ENCODE data around the gene SERPINA10. TPM values are rescaled to one million over a fixed set of nuclear protein-coding genes. Genes with fewer than 3 reads are reported as not detected.

The SERPINA10 gene
- total RNA-seq, result under 1 TPM; 0.18 to 0.31 TPM
- long read RNA-seq, partial matches to known transcripts, result 0 of 1 reads
- long read RNA-seq, other reads (novel, unspliced or antisense), result 1 of 1 reads

DNA sequence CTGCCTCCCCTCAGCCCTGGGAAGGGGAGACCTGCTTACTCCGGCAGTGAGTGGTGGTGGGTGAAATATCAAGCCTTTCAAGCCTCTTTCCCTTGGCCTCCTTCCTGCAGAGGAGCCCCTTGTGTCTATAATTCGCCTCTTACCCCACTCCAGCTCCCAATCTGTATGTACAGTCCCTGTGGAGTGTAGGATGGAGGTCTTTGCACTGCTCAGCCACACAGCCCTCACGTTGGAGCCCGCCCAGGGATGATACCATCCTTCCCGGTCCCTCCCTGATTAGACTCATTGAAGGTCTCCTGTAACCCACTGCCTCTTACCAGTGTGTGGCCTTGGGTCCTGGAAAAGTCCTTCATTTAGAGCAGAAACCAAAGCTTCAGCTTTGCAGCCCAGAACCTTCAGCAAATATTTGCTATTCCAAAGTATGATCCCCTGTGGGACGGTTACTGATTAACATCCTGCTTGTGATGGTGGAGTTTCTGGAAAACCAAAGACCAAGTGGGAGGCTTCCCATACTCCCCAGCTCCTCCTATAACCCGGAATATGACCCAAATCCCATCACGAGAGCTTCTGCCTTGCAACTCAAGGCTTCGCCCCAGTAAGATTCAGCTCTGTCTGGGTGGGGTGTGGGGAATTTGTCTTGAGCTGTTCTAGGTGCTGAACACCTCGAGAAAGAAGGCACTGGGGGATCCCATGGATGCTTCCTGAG is at the start of gene SERPINA10:
SERPINA10 (minus strand) TSS at position 397 of the 706 bp plus-strand sequence. CDS start 2,675 bp downstream, outside the sequence.
- intact Hi-C loops (cut with DNase I, micrococcal nuclease), result no loop called here
- DNase-seq, result no peak
- ATAC-seq, result peak; percentile 71

DNA sequence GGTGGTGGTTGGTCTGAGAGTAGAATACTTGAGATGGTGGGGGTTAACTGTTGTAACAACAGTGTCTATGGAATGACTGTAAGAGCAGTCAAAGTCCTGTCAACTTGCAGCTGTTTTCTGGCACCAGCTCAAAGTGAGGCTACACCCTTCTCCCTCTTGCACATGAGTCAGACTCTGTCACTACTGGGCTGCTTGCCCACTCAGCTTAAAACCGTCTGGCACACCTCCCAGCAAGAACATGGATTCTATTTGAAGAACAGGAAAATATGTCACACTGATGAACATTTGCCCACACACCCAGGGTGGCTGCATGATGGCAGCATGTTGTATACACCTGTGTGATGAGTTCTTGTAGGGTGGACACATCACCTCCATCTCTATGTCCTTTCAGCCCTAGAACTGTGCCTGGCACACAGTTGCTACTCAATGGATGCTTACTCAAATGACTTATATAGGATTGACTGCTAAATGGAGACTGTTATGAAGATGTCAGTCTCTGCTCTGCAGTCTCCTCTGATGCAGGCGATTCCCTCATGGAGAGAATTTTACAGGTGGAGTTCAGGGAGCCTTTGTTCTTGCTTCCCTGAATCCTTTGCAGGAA is 49.4 kb upstream of the SERPINA10 start:
- peak; percentile 94 for ATAC-seq
- intact Hi-C loops (cut with DNase I, micrococcal nuclease), result no loop called here

GRCh38 chr14:94341656-94342333 is 48.7 kb upstream of the SERPINA10 start:
- intact Hi-C loops (cut with DNase I, micrococcal nuclease), result no loop called here
- DNase-seq (no peak), ATAC-seq (peak; percentile 54)

More for the DNA sequence above, 49.4 kb upstream of the SERPINA10 start:
- DNase-seq, result peak; percentile 94 to 96

- intact Hi-C loops (cut with DNase I, micrococcal nuclease), result no loop called here
- no peak for DNase-seq
- no peak for ATAC-seq
Observed at GRCh38 chr14:94340533-94340932, 47.5 kb upstream of the SERPINA10 start.

- no peak for ATAC-seq
- intact Hi-C loops (cut with DNase I, micrococcal nuclease), result no loop called here
- no peak for DNase-seq
Observed at GRCh38 chr14:94338023-94338422, 45.0 kb upstream of the SERPINA10 start.

- ATAC-seq (no peak), DNase-seq (no peak)
- intact Hi-C loops (cut with DNase I, micrococcal nuclease), result no loop called here
Observed at GRCh38 chr14:94337274-94337673, 44.2 kb upstream of the SERPINA10 start.

DNA sequence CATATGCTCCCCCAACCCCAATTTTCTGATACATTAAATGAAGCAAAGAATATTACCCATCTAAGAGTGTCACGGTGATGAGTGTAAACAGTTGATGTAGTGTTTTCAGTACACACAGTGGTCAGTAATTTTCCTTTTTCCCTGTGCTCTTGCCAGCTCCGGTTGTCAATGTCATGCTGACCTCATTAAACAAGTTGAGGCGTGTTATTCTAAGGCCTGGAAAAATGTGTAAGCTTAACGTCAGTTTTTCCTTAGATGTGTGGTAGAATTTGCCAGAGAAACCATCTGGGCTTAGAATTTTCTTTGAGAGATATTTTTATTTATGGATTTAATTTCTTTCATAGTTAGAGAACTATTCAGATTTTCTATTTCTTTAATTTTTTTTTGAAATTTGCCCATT is 41.8 kb upstream of the SERPINA10 start:
- intact Hi-C loops (cut with DNase I, micrococcal nuclease), result no loop called here
- no peak for DNase-seq
- ATAC-seq, result no peak

GRCh38 chr14:94332587-94332986 is 39.5 kb upstream of the SERPINA10 start:
- intact Hi-C loops (cut with DNase I, micrococcal nuclease), result no loop called here
- no peak for DNase-seq
- ATAC-seq, result no peak

GRCh38 chr14:94332063-94332583 is 39.1 kb upstream of the SERPINA10 start:
- DNase-seq (no peak), ATAC-seq (no peak)
- intact Hi-C loops (cut with DNase I, micrococcal nuclease), result no loop called here

DNA sequence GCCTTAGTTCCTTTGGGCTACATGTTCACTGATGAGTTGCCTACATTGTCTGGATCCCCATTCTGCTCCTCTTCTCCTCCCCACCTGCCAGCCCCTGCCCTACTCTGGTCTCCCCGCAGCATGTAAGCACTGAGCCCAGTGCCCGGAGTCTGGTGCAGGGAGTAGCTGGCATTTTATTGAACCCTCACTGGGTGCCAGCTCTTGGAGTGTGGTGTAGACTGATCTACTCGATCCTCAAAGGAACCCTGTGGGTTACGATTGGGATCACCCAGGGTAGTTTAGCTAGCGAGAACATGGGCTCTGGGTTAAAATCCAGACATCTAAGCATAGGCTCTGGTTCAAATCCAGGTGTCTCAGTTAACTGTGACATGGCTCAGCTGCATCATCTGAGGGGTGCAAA is 38.4 kb upstream of the SERPINA10 start:
- intact Hi-C loops (cut with DNase I, micrococcal nuclease), result no loop called here
- ATAC-seq (no peak), DNase-seq (no peak)

DNA sequence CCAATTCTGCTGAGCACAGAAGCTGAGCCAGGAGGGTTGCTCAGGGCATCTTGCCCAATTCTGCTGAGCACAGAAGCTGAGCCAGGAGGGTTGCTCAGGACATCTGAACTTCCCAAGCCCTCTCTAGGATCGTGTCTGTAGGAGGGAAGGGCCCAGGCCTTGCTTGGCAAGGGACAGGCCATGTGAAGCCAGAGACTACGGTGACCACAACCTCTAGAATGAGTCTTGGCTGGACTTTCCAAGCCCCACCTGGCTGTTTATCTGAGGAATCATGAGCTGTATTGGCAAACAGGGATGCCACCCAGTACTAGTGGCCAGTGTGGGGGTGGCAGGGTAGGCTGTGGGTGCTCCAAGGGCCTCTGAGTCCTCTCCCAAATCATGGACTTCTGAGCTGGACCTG is 37.8 kb upstream of the SERPINA10 start:
- intact Hi-C loops (cut with DNase I, micrococcal nuclease), result no loop called here
- DNase-seq (no peak), ATAC-seq (no peak)

- ATAC-seq (no peak), DNase-seq (no peak)
- intact Hi-C loops (cut with DNase I, micrococcal nuclease), result no loop called here
Observed at GRCh38 chr14:94330432-94330831, 37.4 kb upstream of the SERPINA10 start.

GRCh38 chr14:94329857-94330256 is 36.8 kb upstream of the SERPINA10 start:
- DNase-seq, result no peak
- ATAC-seq, result no peak

DNA sequence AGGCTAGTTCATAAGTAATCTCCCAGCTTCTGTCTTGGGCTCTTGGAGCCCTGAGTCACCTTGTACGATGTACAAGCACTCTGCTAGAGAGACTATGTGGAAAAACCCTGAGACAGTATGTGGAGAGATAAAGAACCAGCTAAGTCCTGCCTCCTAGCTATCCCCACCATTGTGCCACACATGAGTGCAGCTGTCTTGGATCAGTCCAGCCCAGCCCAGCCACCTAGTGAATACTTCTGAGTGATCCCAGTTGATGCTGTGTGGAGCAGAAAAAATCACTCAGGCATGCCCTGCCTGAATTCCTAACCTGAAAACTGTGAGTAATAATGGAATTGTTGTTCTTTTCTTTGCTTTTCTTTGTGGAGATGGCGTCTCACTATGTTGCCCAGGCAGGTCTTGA is 35.1 kb upstream of the SERPINA10 start:
- no peak for ATAC-seq
- intact Hi-C loops (cut with DNase I, micrococcal nuclease), result no loop called here
- no peak for DNase-seq

More at GRCh38 chr14:94329857-94330256, 36.8 kb upstream of the SERPINA10 start:
- intact Hi-C loops (cut with DNase I, micrococcal nuclease), result no loop called here

- no peak for DNase-seq
- peak; percentile 30 for ATAC-seq
- intact Hi-C loops (cut with DNase I, micrococcal nuclease), result no loop called here
Observed at GRCh38 chr14:94322648-94323570, 29.8 kb upstream of the SERPINA10 start, which contains the start of gene SERPINA6. TSS of gene SERPINA6 (minus strand) at chr14:94323336. CDS start at chr14:94314648, 8,688 bp downstream.

GRCh38 chr14:94321421-94322271 is 28.6 kb upstream of the SERPINA10 start:
- ATAC-seq, result no peak
- no peak for DNase-seq
- intact Hi-C loops (cut with DNase I, micrococcal nuclease), result no loop called here

DNA sequence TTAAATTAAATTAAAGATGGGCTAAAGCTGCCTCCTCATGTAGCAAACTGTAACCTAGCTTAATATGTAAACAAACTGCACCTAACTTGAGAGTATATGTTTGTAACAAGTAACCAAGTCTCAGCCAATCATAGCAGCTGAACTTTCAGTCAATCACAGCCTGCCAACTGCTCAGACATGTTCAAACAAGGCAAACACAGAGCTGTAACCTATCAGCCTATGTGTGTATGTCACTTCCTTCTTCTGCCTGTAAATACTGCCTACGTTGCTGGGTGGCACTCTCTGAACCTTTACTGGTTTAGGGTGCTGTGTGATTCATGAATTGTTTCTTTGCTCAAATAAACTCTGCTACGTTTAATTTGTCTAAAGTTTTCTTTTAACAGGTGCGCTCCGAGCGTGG is 27.2 kb upstream of the SERPINA10 start:
- ATAC-seq (peak; percentile 92), DNase-seq (peak; percentile 45 to 80)
- intact Hi-C loops (cut with DNase I, micrococcal nuclease), result no loop called here

DNA sequence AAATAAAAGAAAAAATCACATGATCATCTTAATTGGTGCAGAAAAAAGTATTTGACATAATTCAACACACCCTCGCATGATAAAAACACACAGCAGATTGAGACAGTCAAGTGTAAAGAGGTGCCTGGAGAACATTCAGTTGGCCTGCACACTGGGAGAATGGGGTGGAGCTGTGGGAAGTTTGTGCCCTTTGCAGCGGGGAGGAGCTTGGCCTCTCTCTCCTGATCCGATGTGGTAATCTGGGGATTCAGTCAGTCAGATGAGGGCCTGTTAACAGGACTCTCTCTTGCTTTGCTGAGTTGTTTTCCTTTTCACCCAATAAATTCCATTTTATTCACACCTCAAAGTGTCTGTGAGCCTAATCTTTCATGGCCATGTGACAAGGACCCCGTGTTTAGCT is 24.2 kb upstream of the SERPINA10 start:
- DNase-seq, result peak; percentile 71 to 87
- peak; percentile 80 for ATAC-seq
- intact Hi-C loops (cut with DNase I, micrococcal nuclease), result no loop called here
